ENCODE results near the gene ASB2.

Gene ASB2

GRCh38 chr14:93960774-93961438 is 15.5 kb downstream of the ASB2 start:
- DNase-seq, result no peak

- DNase-seq, result peak; percentile 18
Measured at GRCh38 chr14:93960108-93960475, 16.3 kb downstream of the ASB2 start.

GRCh38 chr14:93959239-93960107 is 16.9 kb downstream of the ASB2 start:
- DNase-seq, result peak; percentile 95

GRCh38 chr14:93958567-93959238 is 17.7 kb downstream of the ASB2 start:
- no peak for DNase-seq

GRCh38 chr14:93957751-93958566 is 18.4 kb downstream of the ASB2 start:
- no peak for DNase-seq

GRCh38 chr14:93957333-93957710 is 19.0 kb downstream of the ASB2 start:
- DNase-seq, result no peak

- DNase-seq, result peak; percentile 30
Measured at GRCh38 chr14:93956514-93957332, 19.6 kb downstream of the ASB2 start.

GRCh38 chr14:93955850-93956481 is 20.4 kb downstream of the ASB2 start:
- no peak for DNase-seq

GRCh38 chr14:93954900-93955849 is 21.2 kb downstream of the ASB2 start:
- peak; percentile 77 for DNase-seq

- no peak for DNase-seq
Measured at GRCh38 chr14:93954516-93954830, 21.9 kb downstream of the ASB2 start.

- DNase-seq, result no peak
Measured at GRCh38 chr14:93953739-93954515, 22.4 kb downstream of the ASB2 start.

GRCh38 chr14:93953263-93953662 is 23.1 kb downstream of the ASB2 start:
- no peak for DNase-seq

GRCh38 chr14:93952829-93953228 is 23.5 kb downstream of the ASB2 start:
- no peak for DNase-seq

GRCh38 chr14:93951635-93952540 is 24.5 kb downstream of the ASB2 start:
- no peak for DNase-seq

- no peak for DNase-seq
Measured at GRCh38 chr14:93950948-93951634, 25.3 kb downstream of the ASB2 start.

- DNase-seq, result no peak
Measured at GRCh38 chr14:93949511-93950075, 26.8 kb downstream of the ASB2 start.

- no peak for DNase-seq
Measured at GRCh38 chr14:93947282-93947681, 29.1 kb downstream of the ASB2 start.

All from CD4-positive, alpha-beta T cell treated with Interleukin-17A for 1 hour (primary cell).